HG03378 (cell line): ENCODE data around the gene RFPL1.
"Not testable (repeated sequence)": the region's sequence is repeated elsewhere in the genome, so short reads cannot be mapped to it uniquely, and the experiment has no call there.

Source experiments
- ATAC-seq: cut with Tn5 transposase; IDR thresholded peaks from one replicate; pipeline ENCODE4 v1.9.1; 2021; ENCODE audit warnings: mild to moderate bottlenecking, moderate library complexity; ENCODE audit not compliant: unreplicated experiment

Gene RFPL1

DNA sequence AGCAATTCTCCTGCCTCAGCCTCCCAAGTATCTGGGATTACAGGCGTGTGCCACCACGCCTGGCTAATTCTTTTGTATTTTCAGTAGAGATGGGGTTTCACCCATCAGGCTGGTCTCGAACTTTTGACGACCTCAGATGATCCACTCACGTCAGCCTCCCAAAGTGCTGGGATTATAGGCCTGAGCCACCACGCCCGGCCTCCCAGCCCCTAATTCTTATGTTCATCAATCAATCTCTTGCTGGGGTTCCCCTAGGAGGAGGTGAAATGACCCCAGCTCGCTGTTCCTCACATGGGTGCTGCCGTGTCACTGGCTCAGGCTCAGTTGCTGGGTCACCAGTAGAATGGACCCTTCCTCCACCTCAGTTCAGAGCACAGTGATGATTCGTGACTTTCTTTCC, at the start of gene RFPL1:
TSS of gene RFPL1 (plus strand) at position 301 of the 400 bp plus-strand sequence.
- not testable (repeated sequence) for ATAC-seq

GRCh38 chr22:29388759-29389090, 49.7 kb upstream of the RFPL1 start:
- no peak for ATAC-seq

GRCh38 chr22:29390270-29390669, 48.1 kb upstream of the RFPL1 start:
- ATAC-seq: no peak

DNA sequence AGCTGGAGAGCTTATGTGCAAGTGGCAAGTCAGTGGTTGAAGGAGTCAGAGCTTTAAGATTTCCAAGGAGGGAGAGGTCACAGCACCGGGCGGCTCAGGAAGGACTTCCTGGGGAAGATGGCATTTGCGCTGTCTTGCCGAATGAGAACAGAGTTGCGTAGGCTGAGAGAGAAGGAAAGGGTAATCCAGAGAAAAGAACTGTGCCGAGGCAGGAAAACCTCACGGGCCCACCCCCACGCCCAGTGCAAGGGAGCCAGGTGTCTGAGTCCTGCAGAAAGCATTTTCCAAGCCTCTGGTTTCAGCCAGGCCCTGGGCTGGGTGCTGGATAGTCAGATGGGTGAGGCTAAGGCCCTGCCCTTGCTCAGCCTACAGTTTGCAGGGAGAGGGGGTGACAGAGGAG, 46.8 kb upstream of the RFPL1 start:
- ATAC-seq: no peak

GRCh38 chr22:29393019-29393608, 45.3 kb upstream of the RFPL1 start:
- no peak for ATAC-seq

DNA sequence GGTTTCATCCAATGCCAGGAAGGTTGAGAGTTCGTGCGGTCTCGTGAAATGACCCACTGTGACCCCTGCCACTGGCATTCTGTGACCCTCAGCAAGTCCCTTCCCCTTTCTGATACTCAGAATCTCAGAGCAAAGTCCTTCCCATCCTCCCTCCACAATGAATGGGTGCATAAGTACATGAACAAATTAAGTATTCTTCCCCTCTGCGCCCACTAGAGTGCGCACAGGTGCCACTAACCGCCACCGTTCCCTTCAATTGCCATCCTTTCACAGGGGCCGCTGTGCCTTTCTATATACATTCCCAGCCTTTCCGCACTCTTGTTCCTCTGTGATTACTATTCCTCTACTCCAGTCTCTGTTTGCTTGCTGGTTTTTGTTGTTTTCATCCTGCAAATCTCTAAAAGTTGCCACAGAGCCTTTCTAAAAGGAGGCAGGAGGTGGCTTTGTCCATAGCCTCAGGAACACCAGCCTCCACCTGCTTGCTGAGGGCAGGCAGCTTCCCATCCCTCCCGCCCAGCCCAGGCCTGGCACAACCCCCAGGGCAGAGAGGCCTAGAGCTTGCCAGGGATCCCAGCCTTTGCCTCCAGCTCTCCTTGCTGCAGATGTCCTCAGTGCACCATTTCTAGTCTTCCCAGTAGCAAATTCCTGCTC, 43.3 kb upstream of the RFPL1 start:
- ATAC-seq: no peak

DNA sequence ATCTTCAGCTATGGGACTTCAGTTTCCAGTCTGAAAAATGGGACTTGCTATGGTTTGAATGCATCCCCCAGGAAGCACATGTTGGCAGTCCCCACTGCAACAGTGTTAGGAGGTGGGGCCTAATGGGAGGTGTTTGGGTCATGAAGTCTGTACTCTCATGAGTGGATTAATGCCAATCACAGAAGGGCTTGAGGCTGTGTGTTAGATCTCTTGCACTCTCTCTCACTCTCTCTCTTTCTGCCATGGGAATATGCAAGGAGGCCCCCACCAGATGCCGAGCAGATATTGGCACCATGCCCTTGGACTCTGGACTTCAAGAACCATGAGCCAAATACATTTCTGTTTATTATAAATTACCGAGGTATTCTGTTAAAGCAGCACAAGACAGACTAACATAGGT, 42.3 kb upstream of the RFPL1 start:
- ATAC-seq: no peak

DNA sequence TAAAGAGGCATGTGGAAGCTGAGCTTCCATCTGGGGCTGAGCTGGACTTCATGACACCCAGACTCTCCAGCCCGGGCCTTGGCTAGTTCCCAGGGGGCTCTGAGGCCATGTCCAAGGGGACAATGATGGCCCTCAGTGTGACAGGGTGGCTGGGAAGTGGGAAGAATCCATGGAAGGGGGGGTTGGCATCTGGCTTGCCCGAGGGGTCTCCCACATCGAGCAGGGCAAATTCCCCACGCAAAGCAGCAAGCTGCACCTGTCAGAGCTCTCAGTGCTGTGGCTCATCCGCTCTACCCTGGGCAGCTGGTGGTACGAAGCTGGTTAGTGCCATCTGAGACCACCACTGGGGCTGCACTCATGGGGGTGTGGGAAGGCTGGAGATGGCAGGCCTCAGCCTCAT, 40.6 kb upstream of the RFPL1 start:
- ATAC-seq: no peak

DNA sequence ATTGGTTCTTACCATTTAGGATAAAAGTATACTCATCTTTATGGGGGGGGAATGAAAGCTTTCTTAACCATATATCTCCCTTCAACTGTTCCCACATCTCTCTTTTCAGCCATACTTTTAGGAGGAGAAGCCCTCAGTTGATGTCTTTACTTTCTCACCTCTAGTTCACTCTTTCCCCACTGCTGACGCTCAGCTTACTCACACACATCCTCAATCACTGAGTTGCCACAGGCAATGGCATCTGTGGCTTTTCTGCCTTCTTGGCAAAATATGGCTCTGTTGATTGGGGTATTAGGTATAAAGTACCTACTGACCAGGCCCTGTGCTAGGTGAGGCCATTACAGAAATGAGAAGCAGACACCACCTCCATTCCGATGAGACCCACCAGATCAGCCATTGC, 37.8 kb upstream of the RFPL1 start:
- no peak for ATAC-seq

GRCh38 chr22:29401538-29401937, 36.8 kb upstream of the RFPL1 start:
- not testable (repeated sequence) for ATAC-seq

DNA sequence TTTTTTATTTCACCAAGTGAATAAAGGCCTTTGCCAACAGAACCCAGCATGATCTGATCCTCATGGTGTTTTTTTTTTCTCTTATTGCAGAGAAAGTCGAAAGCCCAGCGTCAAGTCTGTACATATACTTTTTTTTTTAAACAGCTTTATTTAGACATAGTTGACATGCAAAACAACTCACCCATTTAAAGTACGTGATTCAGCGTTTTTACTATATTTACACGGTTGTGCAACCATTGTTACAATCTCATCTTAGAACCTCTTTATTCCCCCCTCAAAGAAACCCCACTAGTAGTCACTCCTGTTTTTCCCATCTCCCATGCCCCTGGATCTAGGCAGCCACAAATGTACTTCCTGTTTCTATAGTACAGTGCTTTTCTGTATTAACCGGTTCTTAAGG, 29.4 kb upstream of the RFPL1 start:
- ATAC-seq: no peak

GRCh38 chr22:29411569-29412211, 26.7 kb upstream of the RFPL1 start:
- not testable (repeated sequence) for ATAC-seq

DNA sequence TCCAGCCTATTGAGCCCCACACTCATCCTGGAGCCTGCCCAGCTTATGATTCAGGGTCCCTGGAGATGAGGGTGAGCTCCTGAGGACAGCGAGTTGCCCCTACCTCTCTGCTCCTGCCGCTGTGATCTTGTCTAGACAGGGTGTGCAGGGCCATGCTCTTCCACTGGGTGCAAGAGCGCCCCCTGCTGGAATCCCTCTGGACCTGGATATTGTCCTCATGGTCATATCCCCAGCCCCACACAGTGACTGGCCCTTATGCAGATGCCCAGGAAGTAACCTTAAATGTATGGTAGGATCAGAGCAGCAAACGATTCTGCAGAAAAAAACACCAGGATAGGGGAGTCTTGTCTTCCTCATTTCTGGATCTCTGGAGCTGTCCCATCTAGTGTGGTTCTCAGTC, 25.6 kb upstream of the RFPL1 start:
- ATAC-seq: not testable (repeated sequence)

- ATAC-seq: not testable (repeated sequence)
Observed at GRCh38 chr22:29414951-29415591, 23.3 kb upstream of the RFPL1 start.

DNA sequence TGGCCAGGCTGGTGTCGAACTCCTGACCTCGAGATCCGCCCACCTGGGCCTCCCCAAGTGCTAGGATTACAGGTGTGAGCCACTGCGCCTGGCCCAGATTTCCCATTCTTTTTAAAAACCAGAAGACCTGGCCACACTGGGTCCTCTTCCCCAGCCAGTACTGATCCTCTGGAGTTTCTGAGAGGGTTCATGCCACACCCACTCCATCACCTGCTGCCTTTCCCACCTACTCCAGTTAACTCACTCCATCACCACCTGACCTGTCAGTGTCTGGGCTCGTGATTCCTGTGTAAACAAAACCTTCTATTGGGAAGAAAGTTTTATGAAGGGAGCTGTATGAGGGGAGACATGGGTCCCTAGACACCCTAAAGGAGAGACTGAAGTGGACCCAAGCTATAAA, 19.7 kb upstream of the RFPL1 start:
- not testable (repeated sequence) for ATAC-seq

GRCh38 chr22:29426476-29426875, 11.9 kb upstream of the RFPL1 start:
- ATAC-seq: no peak

GRCh38 chr22:29427176-29427760, 11.1 kb upstream of the RFPL1 start:
- ATAC-seq: no peak

GRCh38 chr22:29431986-29432385, 6.4 kb upstream of the RFPL1 start:
- ATAC-seq: no peak

DNA sequence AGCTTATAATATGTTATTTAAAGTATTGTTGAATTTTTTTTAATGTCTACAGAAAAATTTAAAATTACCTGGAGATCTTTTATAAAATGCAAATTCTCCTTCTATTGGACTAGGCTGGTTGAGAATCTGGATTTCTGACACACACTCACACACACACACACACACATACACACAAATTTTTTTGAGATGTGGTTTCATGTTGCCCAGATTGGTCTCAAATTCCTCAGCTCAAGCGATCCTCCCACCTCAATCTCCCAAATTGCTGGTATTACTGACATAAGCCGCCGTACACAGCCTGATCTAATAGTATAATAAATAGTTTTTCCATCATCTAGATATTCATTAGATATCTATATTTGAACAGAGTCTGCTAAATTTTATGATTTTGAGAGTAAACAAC, 4.5 kb upstream of the RFPL1 start:
- no peak for ATAC-seq

- ATAC-seq: no peak
Observed at GRCh38 chr22:29434288-29434687, 4.1 kb upstream of the RFPL1 start.

GRCh38 chr22:29435236-29436136, 2.9 kb upstream of the RFPL1 start:
- ATAC-seq: no peak
